ENCODE data around the gene MDN1.

DNA sequence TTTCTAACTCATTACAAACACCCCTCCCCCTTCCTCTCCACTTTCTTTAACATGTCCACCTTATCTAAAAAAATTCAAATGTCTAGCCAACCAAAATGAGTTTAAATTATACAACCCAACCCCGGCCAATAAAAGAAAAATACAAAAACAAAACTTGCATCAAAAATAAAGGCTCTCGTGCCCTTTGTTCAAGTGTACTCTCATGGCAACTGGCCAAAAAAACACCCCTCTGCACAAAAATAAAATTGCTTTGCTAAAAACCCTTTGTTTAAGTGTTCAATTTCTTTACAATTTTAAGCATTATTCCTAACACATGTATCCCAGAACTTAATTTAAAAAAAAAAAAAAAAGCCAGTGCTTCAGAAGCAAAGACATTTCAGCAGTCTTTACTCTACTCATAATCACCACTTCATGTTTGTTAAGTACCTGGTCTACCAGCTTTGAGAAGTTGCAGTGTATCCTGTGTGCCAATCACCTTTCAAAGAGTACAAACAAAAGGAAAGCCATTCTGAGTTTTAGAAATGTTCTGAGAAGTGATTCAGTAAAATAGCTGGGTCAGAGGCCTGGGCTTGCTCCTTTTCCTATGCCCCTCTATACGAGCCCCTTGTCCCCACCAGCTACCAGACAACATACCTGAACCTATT is 87.5 kb downstream of the MDN1 start:
- TF ChIP-seq POLR2AphosphoS5 (IDR thresholded peaks at IDR 0.05) (no peak), POLR2A (IDR thresholded peaks at IDR 0.05) (no peak), EP300 (IDR thresholded peaks at IDR 0.05) (no peak)
- TF ChIP-seq, protein P1, sequence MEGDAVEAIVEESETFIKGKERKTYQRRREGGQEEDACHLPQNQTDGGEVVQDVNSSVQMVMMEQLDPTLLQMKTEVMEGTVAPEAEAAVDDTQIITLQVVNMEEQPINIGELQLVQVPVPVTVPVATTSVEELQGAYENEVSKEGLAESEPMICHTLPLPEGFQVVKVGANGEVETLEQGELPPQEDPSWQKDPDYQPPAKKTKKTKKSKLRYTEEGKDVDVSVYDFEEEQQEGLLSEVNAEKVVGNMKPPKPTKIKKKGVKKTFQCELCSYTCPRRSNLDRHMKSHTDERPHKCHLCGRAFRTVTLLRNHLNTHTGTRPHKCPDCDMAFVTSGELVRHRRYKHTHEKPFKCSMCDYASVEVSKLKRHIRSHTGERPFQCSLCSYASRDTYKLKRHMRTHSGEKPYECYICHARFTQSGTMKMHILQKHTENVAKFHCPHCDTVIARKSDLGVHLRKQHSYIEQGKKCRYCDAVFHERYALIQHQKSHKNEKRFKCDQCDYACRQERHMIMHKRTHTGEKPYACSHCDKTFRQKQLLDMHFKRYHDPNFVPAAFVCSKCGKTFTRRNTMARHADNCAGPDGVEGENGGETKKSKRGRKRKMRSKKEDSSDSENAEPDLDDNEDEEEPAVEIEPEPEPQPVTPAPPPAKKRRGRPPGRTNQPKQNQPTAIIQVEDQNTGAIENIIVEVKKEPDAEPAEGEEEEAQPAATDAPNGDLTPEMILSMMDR (IDR thresholded peaks at IDR 0.05), result no peak

Data from gastroesophageal sphincter (tissue), 3 donors.